OCI-LY7 (cell line): Measurements from ENCODE around the gene GPHN. TPM values are rescaled to one million over a fixed set of nuclear protein-coding genes. Genes with fewer than 3 reads are reported as not detected.

Source experiments
- BruUV-seq: library from RNA; stranded (reverse); fragments of 400-500 nt; replicated peaks from 2 replicates; lab custom pipeline; 2021; lab: Mats Ljungman, UMichigan
- CTCF ChIA-PET: fragments of 300-600 bp; sonication (Branson Sonifier 250); formaldehyde crosslinking; loops from one replicate; lab custom pipeline; 2022; ENCODE audit warnings: antibody characterized with exemption; ENCODE audit not compliant: unreplicated experiment; lab: Charles Lee
- POLR2A ChIA-PET: fragments of 300-600 bp; sonication (Branson Sonifier 250); formaldehyde crosslinking; loops from one replicate; lab custom pipeline; 2022; ENCODE audit warnings: antibody characterized with exemption; lab: Charles Lee
- DNase-seq: peaks from one replicate; pipeline ENCODE4 v3.0.0-alpha.2; 2015; ENCODE audit warnings: low spot score
- H2AFZ ChIP-seq: fragments of 200-600 bp; sonication (generic), shearing (Covaris generic); 2 replicates; pipeline ENCODE4 v1.6.1; 2014; ENCODE audit warnings: mild to moderate bottlenecking, antibody characterized with exemption, low read length, moderate library complexity
- H3K27ac ChIP-seq: fragments of 200-600 bp; sonication (generic); 2 replicates; pipeline ENCODE4 v1.5.1; 2014; ENCODE audit warnings: mixed run types, low read depth, mild to moderate bottlenecking, moderate library complexity, low read length, inconsistent platforms; ENCODE audit not compliant: poor library complexity, severe bottlenecking
- H3K36me3 ChIP-seq: fragments of 200-600 bp; sonication (generic); 2 replicates; pipeline ENCODE4 v1.6.1; 2014; ENCODE audit warnings: mild to moderate bottlenecking, antibody characterized with exemption, low read length, moderate library complexity, mixed read lengths; ENCODE audit not compliant: insufficient read depth
- H3K4me1 ChIP-seq: fragments of 200-600 bp; sonication (generic); 2 replicates; pipeline ENCODE4 v1.5.1; 2014; ENCODE audit warnings: mild to moderate bottlenecking, low read length; ENCODE audit not compliant: insufficient read depth, poor library complexity, severe bottlenecking
- H3K4me2 ChIP-seq: fragments of 200-600 bp; sonication (generic); 2 replicates; pipeline ENCODE4 v1.6.1; 2014; ENCODE audit warnings: mild to moderate bottlenecking, low read length
- H3K4me3 ChIP-seq: fragments of 200-600 bp; sonication (generic); 2 replicates; pipeline ENCODE4 v1.5.1; 2014; ENCODE audit warnings: mild to moderate bottlenecking, low read depth, low read length; ENCODE audit not compliant: poor library complexity, severe bottlenecking
- H3K79me2 ChIP-seq: fragments of 200-600 bp; sonication (generic); 2 replicates; pipeline ENCODE4 v1.6.1; 2016; ENCODE audit warnings: low read depth, mild to moderate bottlenecking, low read length, moderate library complexity, mixed read lengths; ENCODE audit not compliant: insufficient read depth
- H3K9me2 ChIP-seq: fragments of 200-600 bp; sonication (generic); 2 replicates; pipeline ENCODE4 v1.6.1; 2016; ENCODE audit warnings: mild to moderate bottlenecking, low read length, mixed read lengths; ENCODE audit not compliant: insufficient read depth
- H3K9me3 ChIP-seq: fragments of 200-600 bp; sonication (generic); 2 replicates; pipeline ENCODE4 v1.6.1; 2014; ENCODE audit warnings: mild to moderate bottlenecking, mixed run types, low read length, mixed read lengths
- H4K20me1 ChIP-seq: fragments of 200-600 bp; sonication (generic); 2 replicates; pipeline ENCODE4 v1.6.1; 2014; ENCODE audit warnings: mild to moderate bottlenecking, antibody characterized with exemption, low read length, moderate library complexity, mixed read lengths; ENCODE audit not compliant: insufficient read depth
- CTCF ChIP-seq: fragments of 200-600 bp; sonication (generic); conservative IDR thresholded peaks from 2 replicates; pipeline ENCODE4 v1.5.1; 2014; ENCODE audit warnings: mild to moderate bottlenecking, antibody characterized with exemption, low read length, moderate library complexity, mixed read lengths
- EZH2phosphoT487 ChIP-seq: fragments of 200-600 bp; sonication (generic); IDR thresholded peaks from 2 replicates; pipeline ENCODE4 v1.6.1; 2018; ENCODE audit warnings: low read depth, borderline replicate concordance, mild to moderate bottlenecking, mixed run types, antibody characterized with exemption, low read length, moderate library complexity, mixed read lengths
- intact Hi-C: fragments of 100-400 bp; cut with micrococcal nuclease; formaldehyde crosslinking; loops from one replicate; pipeline ENCODE4 v1.10.0; 2022; ENCODE audit not compliant: unreplicated experiment
- total RNA-seq, 2 experiments: library from RNA; depleted of rRNA in 1 of 2; stranded (reverse); fragments of >200 nt in 1 of 2; shearing (Covaris generic) in 1 of 2; gene quantifications; 2 replicates each; pipeline ENCODE4 v1.2.3, GENCODE V29; 2014 to 2022

The GPHN gene
- total RNA-seq, 2 experiments from 2014 or later: not detected

GRCh38 chr14:67192366-67192765 lies 684.4 kb downstream of the GPHN start:
- no peak overlapping the region for H3K4me2 ChIP-seq
- TF ChIP-seq EZH2phosphoT487 (no peak), CTCF (no peak)
- no TSS peak for BruUV-seq
- H3K4me3 ChIP-seq: no peak overlapping the region
- H2AFZ ChIP-seq: no peak overlapping the region
- H3K9me3 ChIP-seq: no peaks in the 10 kb centered on the region
- intact Hi-C loops: no loop called here
- no peaks in the 10 kb centered on the region for H3K4me1 ChIP-seq
- H3K27ac ChIP-seq: no peak overlapping the region
- H3K79me2 ChIP-seq: no peaks in the 10 kb centered on the region
- no peaks in the 10 kb centered on the region for H3K9me2 ChIP-seq
- no peak for DNase-seq
- no peaks in the 10 kb centered on the region for H4K20me1 ChIP-seq
- H3K36me3 ChIP-seq: no peaks in the 10 kb centered on the region
- ChIA-PET CTCF (no interaction called here), POLR2A (interaction anchor here (0.5 to 0.8 kb wide), 4 partner anchors 21 to 192 kb away, joined by 3 to 4 read pairs (median 4); no protein-coding TSS in a partner anchor)

DNA sequence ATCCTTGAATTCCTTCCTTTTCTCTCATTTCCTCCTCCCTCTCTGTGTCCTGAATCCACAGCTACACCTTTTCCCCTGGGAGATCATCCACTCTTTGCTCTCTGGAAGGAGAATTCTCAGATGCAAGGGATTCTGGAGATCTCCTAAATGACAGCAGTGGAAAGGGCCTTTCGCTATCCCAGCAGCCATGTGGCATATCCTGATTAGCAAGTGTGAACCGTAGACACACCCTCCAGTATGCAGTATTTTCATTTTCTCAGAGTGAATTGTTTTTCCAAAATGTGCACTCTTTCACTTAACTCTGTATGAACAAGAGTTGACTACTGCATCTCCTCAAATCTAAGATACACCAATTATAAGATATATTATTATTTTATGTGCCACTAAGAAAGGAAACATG lies 687.3 kb downstream of the GPHN start:
- Histone ChIP-seq H3K4me3 (no peak overlapping the region), H3K27ac (no peak overlapping the region), H3K4me1 (no peaks in the 10 kb centered on the region), H3K9me2 (no peaks in the 10 kb centered on the region), H2AFZ (no peak overlapping the region), H3K9me3 (no peaks in the 10 kb centered on the region), H3K4me2 (no peak overlapping the region), H3K36me3 (no peaks in the 10 kb centered on the region), H3K79me2 (no peaks in the 10 kb centered on the region), H4K20me1 (no peaks in the 10 kb centered on the region)
- TF ChIP-seq EZH2phosphoT487 (no peak), CTCF (no peak)
- CTCF ChIA-PET: no interaction called here
- POLR2A ChIA-PET: no interaction called here
- no TSS peak for BruUV-seq
- intact Hi-C loops: no loop called here
- no peak for DNase-seq

GRCh38 chr14:67199016-67199415 lies 691.1 kb downstream of the GPHN start:
- H3K27ac ChIP-seq: no peak overlapping the region
- H3K36me3 ChIP-seq: no peaks in the 10 kb centered on the region
- no peaks in the 10 kb centered on the region for H4K20me1 ChIP-seq
- intact Hi-C loops: no loop called here
- BruUV-seq: no TSS peak
- H2AFZ ChIP-seq: no peak overlapping the region
- no peak overlapping the region for H3K4me3 ChIP-seq
- DNase-seq: no peak
- H3K9me3 ChIP-seq: no peaks in the 10 kb centered on the region
- ChIA-PET POLR2A (no interaction called here), CTCF (no interaction called here)
- H3K4me2 ChIP-seq: no peak overlapping the region
- H3K9me2 ChIP-seq: no peaks in the 10 kb centered on the region
- H3K79me2 ChIP-seq: no peaks in the 10 kb centered on the region
- TF ChIP-seq EZH2phosphoT487 (no peak), CTCF (no peak)
- H3K4me1 ChIP-seq: no peaks in the 10 kb centered on the region
